ENCODE results near the gene MCF2L2. TPM values are rescaled to one million over a fixed set of nuclear protein-coding genes. Genes with fewer than 3 reads are reported as not detected.

Gene MCF2L2
- total and polyA plus RNA-seq, 2 experiments from 2014 or later, result not detected

DNA sequence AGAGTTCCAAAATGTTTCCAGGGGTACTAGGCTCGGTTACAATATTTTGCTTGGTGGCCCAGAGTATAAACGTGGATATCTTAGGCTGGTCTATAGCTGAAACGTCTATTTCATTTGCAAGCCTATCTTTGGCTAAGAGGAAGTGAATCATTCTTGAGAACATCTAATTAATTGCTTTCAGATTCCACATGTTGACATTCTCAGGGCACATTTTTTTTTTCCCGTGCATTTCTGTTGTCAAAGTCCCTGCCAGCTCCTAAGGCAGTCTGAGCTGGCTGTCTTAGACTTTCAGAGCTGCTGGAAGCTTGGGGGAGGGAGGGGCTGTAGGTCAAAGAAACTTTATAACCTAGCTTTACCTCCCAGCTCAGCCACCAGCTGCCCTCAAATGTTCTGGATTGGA is 242.7 kb downstream of the MCF2L2 start:
- Histone ChIP-seq H3K27me3 (replicated peaks; ENCODE audit: insufficient read depth) (no peaks in the 10 kb centered on the region), H3K4me1 (ENCODE audit: insufficient read depth) (peaks cover 15% of the 10 kb centered on the region), H3K9me3 (ENCODE audit: low read depth) (no peaks in the 10 kb centered on the region), H4K20me1 (ENCODE audit: insufficient read depth) (no peaks in the 10 kb centered on the region), H3K36me3 (ENCODE audit: low read depth) (no peaks in the 10 kb centered on the region), H3F3A (ENCODE audit: insufficient read depth) (peaks cover 11% of the 10 kb centered on the region; the same call in 1 of the 2 replicates), H2AFZ (no peak overlapping the region), H3K9me2 (ENCODE audit: insufficient read depth) (no peaks in the 10 kb centered on the region), H3K27ac (no peak overlapping the region), H3K4me2 (ENCODE audit: unreplicated experiment) (peak overlapping the region; percentile 40), H3K9ac (no peak overlapping the region), H3K79me2 (ENCODE audit: insufficient read depth) (no peaks in the 10 kb centered on the region), H3K4me3 (peak overlapping the region; percentile 18; the same call in 1 of the 2 replicates)
- 0% methylated on average over 4 of the region's 4 CpGs for WGBS, 2 experiments (ENCODE audit: low coverage in 1 of 2, low lambda C conversion rate in 2 of 2, missing lambda C conversion rate in 2 of 2)
- TF ChIP-seq EZH2 (IDR thresholded peaks at IDR 0.05; ENCODE audit: insufficient read depth, poor library complexity, severe bottlenecking) (no peak), EZH2phosphoT487 (IDR thresholded peaks at IDR 0.05; ENCODE audit: insufficient read depth, low read depth) (0 out of 2 replicates have a peak, but pooled peaks have one; percentile 26)
- DNase-seq, result peak; percentile 85
- in situ Hi-C loops (cut with MboI), result no loop called here

DNA sequence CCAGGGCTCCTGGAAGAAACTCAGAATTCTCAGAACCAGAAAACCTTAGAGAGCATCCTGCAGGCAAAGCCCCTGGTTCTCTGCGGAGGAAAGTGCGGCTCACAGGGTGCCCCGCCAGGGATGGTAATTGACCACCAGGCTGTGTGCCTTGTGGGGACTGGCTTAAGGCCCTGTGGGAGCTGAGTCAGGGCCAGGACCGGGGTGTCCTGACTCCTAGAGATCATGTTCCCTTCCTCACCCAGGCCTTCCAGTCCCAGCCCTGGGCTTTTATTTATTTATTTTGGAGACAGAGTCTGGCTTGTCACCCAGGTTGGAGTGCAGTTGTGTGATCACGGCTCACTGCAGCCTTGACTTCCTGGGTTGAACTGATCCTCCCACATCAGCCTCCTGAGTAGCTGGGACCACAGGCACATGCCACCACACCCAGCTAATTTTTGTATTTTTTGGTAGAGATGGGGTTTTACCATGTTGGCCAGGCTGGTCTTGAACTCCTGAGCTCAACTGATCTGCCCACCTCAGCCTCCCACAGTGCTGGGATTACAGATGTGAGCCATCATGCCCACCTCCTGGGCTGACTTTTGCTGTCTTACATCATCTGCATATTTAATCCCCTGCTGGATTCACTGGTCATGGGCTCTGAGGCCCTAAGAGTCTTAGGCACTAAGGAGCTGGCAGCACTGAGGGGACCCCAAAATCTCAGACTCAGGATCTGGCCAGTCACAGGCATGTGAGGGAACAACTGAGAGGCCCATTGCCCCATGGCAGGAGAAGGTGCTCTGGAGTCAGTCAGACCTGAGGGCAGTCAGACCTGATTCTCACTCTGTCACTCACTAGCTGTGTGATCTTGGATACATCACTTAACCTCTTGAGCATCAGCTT is 245.4 kb downstream of the MCF2L2 start:
- TF ChIP-seq EZH2 (IDR thresholded peaks at IDR 0.05; ENCODE audit: insufficient read depth, poor library complexity, severe bottlenecking) (no peak), EZH2phosphoT487 (IDR thresholded peaks at IDR 0.05; ENCODE audit: insufficient read depth, low read depth) (no peak)
- no peak overlapping the region for H3K9ac ChIP-seq
- H3K9me3 ChIP-seq (ENCODE audit: low read depth), result no peaks in the 10 kb centered on the region
- no peaks in the 10 kb centered on the region for H3K79me2 ChIP-seq (ENCODE audit: insufficient read depth)
- H3K4me1 ChIP-seq (ENCODE audit: insufficient read depth), result peaks cover 15% of the 10 kb centered on the region
- 73 to 83% methylated on average over 5 of the region's 5 CpGs for WGBS, 2 experiments (ENCODE audit: low coverage in 1 of 2, low lambda C conversion rate in 2 of 2, missing lambda C conversion rate in 2 of 2)
- in situ Hi-C loops (cut with MboI), result loop anchor here (5.0 kb wide), 1 partner anchor 204 kb away; no protein-coding TSS in a partner anchor
- no peak for DNase-seq
- H3K9me2 ChIP-seq (ENCODE audit: insufficient read depth), result no peaks in the 10 kb centered on the region
- no peaks in the 10 kb centered on the region for H4K20me1 ChIP-seq (ENCODE audit: insufficient read depth)
- no peak overlapping the region for H2AFZ ChIP-seq
- no peak overlapping the region for H3K27ac ChIP-seq
- no peaks in the 10 kb centered on the region for H3K36me3 ChIP-seq (ENCODE audit: low read depth)
- H3K4me2 ChIP-seq (ENCODE audit: unreplicated experiment), result no peak overlapping the region
- 0 out of 2 replicates have a peak, but pooled peaks cover 1% of the 10 kb centered on the region for H3K27me3 ChIP-seq (replicated peaks; ENCODE audit: insufficient read depth)
- no peak overlapping the region for H3K4me3 ChIP-seq
- H3F3A ChIP-seq (ENCODE audit: insufficient read depth), result peaks cover 11% of the 10 kb centered on the region; the same call in 1 of the 2 replicates

DNA sequence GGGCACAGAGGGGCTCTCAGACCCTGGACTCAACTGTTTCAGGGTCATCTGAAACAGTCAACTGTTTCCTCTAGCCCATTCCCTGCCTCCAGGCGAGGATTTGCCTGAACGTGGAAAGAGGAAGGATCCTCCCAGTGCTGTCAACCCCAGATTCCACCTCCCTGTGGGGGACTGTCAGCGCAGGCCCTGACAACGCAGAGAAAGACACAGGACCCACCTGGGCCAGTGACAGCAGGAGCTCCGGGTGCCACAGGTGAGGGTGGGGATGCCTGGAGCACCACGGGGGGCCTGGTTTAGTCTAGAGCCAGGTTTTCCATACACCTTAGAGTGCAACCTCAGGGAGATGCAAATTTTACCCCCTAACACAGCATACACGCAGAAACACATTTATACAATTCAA is 246.3 kb downstream of the MCF2L2 start:
- no peak overlapping the region for H3K27ac ChIP-seq
- H3K36me3 ChIP-seq (ENCODE audit: low read depth), result no peaks in the 10 kb centered on the region
- H3K9me3 ChIP-seq (ENCODE audit: low read depth), result no peaks in the 10 kb centered on the region
- peaks cover 15% of the 10 kb centered on the region for H3K4me1 ChIP-seq (ENCODE audit: insufficient read depth)
- no peaks in the 10 kb centered on the region for H4K20me1 ChIP-seq (ENCODE audit: insufficient read depth)
- 84 to 86% methylated on average over 7 of the region's 7 CpGs for WGBS, 2 experiments (ENCODE audit: low coverage in 1 of 2, low lambda C conversion rate in 2 of 2, missing lambda C conversion rate in 2 of 2)
- in situ Hi-C loops (cut with MboI), result loop anchor here (5.0 kb wide), 1 partner anchor 205 kb away; no protein-coding TSS in a partner anchor
- H3K4me2 ChIP-seq (ENCODE audit: unreplicated experiment), result no peak overlapping the region
- no peak overlapping the region for H3K4me3 ChIP-seq
- H3K9me2 ChIP-seq (ENCODE audit: insufficient read depth), result no peaks in the 10 kb centered on the region
- no peak for DNase-seq
- peaks cover 11% of the 10 kb centered on the region; the same call in 1 of the 2 replicates for H3F3A ChIP-seq (ENCODE audit: insufficient read depth)
- peaks cover 9% of the 10 kb centered on the region; the same call in 1 of the 2 replicates for H3K27me3 ChIP-seq (replicated peaks; ENCODE audit: insufficient read depth)
- H3K79me2 ChIP-seq (ENCODE audit: insufficient read depth), result no peaks in the 10 kb centered on the region
- no peak for TF ChIP-seq EZH2 (IDR thresholded peaks at IDR 0.05; ENCODE audit: insufficient read depth, poor library complexity, severe bottlenecking)
- no peak for TF ChIP-seq EZH2phosphoT487 (IDR thresholded peaks at IDR 0.05; ENCODE audit: insufficient read depth, low read depth)
- H2AFZ ChIP-seq, result no peak overlapping the region
- no peak overlapping the region for H3K9ac ChIP-seq

DNA sequence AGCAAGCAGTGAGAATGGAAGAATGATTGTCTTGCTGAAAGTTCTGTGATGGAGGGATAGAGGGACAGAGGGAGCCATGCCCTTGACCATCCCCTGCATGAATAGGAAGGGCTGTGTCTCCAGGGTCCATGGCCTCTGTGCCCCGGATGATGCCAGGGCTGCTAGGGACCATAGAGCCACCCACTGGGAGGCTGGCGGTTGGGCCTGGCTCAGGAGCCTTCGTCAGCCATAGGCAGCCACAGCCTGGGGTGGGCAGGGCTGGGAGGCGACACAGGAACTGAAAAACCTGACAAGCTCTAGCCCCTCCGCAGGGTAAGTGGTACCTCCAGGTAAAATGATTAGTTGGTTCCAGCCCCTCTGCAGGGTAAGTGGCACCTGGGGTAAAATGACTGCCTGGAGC is 246.8 kb downstream of the MCF2L2 start:
- H3F3A ChIP-seq (ENCODE audit: insufficient read depth), result peaks cover 8% of the 10 kb centered on the region; the same call in 1 of the 2 replicates
- no peak for TF ChIP-seq EZH2 (IDR thresholded peaks at IDR 0.05; ENCODE audit: insufficient read depth, poor library complexity, severe bottlenecking)
- TF ChIP-seq EZH2phosphoT487 (IDR thresholded peaks at IDR 0.05; ENCODE audit: insufficient read depth, low read depth), result no peak
- H3K36me3 ChIP-seq (ENCODE audit: low read depth), result no peaks in the 10 kb centered on the region
- in situ Hi-C loops (cut with MboI), result loop anchor here (5.0 kb wide), 1 partner anchor 206 kb away; no protein-coding TSS in a partner anchor
- H3K4me2 ChIP-seq (ENCODE audit: unreplicated experiment), result no peak overlapping the region
- H2AFZ ChIP-seq, result no peak overlapping the region
- H3K9ac ChIP-seq, result no peak overlapping the region
- DNase-seq, result no peak
- peaks cover 15% of the 10 kb centered on the region for H3K4me1 ChIP-seq (ENCODE audit: insufficient read depth)
- 94 to 98% methylated on average over 4 to 5 of the region's 5 CpGs for WGBS, 2 experiments (ENCODE audit: low coverage in 1 of 2, low lambda C conversion rate in 2 of 2, missing lambda C conversion rate in 2 of 2)
- H3K4me3 ChIP-seq, result no peak overlapping the region
- H3K27ac ChIP-seq, result no peak overlapping the region
- H3K9me2 ChIP-seq (ENCODE audit: insufficient read depth), result no peaks in the 10 kb centered on the region
- H3K79me2 ChIP-seq (ENCODE audit: insufficient read depth), result no peaks in the 10 kb centered on the region
- H4K20me1 ChIP-seq (ENCODE audit: insufficient read depth), result no peaks in the 10 kb centered on the region
- H3K27me3 ChIP-seq (replicated peaks; ENCODE audit: insufficient read depth), result peaks cover 13% of the 10 kb centered on the region; the same call in 1 of the 2 replicates
- H3K9me3 ChIP-seq (ENCODE audit: low read depth), result no peaks in the 10 kb centered on the region
